COLO829 (cell line): Measurements from ENCODE around the gene DCST1.

Experiments
- DNase-seq: peaks from one replicate; pipeline ENCODE4 v3.0.0; 2012; ENCODE audit warnings: low spot score

The DCST1 gene

GRCh38 chr1:155032886-155033285 lies 738 bp upstream of the DCST1 start:
- DNase-seq, result no peak

GRCh38 chr1:155034318-155035208 lies 939 bp downstream of the DCST1 start:
- DNase-seq, result no peak

GRCh38 chr1:155035936-155036335 lies 2.3 kb downstream of the DCST1 start:
- DNase-seq, result no peak

DNA sequence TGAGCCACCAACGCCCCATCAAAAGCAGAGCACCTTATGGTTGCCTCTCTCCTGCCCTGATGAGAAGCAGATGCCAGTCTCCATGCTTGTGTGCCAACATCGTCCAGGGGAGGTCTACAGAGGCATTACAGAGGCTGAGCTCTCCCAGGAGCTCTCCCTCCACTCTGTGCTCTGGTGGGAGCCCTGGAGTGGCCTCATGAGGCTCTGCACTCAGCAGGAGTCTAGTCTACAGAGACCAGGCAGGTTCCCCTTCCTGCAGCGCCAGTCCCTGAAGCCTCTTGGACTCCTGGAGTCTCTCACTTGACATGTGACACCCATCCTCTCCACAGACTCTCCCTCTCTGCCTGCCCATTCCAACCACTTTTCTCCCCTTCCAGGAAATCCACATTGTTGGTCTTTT lies 3.4 kb downstream of the DCST1 start:
- no peak for DNase-seq

- DNase-seq, result no peak
Observed at GRCh38 chr1:155037851-155038441, 4.3 kb downstream of the DCST1 start.

- no peak for DNase-seq
Observed at GRCh38 chr1:155038602-155039307, 5.1 kb downstream of the DCST1 start.

- no peak for DNase-seq
Observed at GRCh38 chr1:155039308-155039669, 5.7 kb downstream of the DCST1 start.

DNA sequence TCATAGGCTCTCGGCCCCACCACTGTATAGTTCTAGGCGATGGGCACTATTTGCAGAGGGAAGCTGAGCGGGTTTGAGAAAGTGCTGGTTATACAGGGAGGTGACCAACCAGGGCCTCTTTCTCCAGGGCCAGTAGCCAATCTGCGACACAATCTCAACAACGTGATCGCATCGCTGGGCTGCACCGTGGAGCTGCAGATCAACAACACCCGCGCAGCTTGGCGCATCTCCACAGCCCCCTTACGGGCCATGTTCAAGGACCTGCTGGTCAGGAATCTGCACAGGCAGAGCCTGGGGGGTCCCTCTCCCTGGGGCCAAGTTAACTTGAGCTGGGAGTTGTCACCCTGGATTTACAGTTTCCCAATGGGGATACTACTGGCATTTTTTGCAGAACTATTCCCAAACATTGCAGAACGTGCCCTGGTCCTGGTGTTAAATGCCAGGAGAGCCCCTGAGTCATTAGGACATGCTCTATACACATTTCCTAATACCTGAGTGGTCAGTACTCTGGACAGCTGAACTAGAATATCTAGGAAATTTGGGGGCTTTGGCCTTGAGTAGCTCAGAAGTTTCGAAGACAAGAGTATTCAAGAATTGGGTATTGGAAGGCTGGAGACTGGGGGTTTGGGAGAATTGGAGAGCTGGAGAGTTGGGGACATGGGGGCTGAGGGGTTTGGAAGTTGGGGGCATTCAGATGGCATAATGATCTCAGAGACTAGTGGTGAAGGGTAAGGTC lies 6.9 kb downstream of the DCST1 start:
- DNase-seq, result no peak

DNA sequence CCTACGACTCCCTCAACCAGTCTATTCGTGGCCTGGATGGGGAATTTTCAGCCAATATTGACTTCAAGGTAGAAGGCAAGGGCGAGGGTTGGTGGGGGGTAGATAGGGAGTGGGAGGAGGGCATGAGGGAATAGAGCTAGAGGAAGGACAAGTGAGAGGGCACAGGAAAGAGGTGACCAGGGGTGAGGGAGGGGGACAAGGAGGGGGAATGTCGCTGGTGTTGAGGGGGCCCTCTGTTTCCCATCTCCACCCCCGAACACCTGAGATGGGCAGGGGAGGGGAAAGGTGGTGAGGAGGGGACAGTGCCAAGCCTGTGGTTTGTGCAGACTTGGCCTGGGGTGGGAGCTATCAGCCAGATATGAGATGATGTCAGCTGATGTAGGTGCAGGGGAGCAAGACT lies 9.2 kb downstream of the DCST1 start:
- DNase-seq, result no peak

DNA sequence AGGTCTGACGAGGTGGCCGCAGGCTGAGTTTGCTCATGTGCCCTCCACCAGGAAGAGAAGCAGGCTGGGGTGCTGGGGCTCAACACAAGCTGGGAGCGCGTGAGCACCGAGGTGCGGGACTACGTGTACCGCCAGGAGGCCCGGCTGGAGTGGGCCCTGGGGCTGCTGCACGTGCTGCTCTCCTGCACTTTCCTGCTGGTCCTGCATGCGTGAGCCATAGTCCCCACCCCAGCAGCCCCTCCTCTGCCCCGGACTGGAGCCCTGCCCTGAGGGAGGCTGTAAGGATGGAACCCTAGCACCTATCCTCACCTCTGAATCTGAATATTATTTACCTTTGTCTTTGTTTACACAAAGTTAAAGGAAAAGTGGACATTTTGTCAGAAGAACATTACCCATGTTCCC lies 9.7 kb downstream of the DCST1 start:
- no peak for DNase-seq

GRCh38 chr1:155043793-155044192 lies 10.2 kb downstream of the DCST1 start:
- no peak for DNase-seq

- DNase-seq, result no peak
Observed at GRCh38 chr1:155044365-155044764, 10.7 kb downstream of the DCST1 start.

DNA sequence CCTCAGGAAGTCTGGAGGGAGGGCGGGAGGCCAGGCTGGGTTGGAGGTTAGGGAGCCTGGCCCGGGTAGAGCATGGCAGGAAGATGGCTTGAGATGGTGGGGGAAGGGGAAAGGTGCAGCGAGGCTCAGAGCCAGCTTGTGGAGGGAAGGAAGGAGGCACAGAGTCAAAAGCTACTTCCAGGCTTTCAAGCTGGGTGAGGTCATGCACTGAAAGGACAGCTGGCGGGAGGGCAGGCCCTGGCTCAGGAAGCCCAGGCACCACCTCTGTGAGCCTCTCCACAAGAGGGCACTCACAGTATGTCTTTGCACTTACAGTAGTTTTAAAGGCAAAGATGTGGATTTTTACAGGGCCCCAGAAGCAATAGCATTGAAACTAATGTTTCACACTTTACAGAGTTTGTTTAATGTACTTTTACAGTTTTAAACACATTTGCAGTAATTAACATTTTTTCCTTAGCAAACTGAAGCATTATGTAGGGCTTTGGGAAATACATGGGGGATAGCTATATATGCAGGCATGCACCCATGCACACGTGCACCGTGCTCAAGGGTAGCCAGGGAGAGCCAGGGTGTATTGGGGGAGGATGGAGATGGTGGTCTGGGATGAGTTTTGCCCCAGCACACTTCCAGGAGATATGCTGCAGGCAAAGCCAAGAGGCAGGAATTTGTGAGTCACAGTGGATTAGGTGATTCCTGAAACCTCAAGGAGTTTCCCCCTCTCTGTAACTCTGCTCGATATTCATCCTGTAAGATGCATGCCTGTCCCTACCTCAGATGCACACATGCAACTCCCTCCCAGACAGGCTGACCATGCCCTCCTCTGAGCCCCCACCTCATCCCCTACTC lies 11.4 kb downstream of the DCST1 start:
- peak; percentile 85 for DNase-seq

DNA sequence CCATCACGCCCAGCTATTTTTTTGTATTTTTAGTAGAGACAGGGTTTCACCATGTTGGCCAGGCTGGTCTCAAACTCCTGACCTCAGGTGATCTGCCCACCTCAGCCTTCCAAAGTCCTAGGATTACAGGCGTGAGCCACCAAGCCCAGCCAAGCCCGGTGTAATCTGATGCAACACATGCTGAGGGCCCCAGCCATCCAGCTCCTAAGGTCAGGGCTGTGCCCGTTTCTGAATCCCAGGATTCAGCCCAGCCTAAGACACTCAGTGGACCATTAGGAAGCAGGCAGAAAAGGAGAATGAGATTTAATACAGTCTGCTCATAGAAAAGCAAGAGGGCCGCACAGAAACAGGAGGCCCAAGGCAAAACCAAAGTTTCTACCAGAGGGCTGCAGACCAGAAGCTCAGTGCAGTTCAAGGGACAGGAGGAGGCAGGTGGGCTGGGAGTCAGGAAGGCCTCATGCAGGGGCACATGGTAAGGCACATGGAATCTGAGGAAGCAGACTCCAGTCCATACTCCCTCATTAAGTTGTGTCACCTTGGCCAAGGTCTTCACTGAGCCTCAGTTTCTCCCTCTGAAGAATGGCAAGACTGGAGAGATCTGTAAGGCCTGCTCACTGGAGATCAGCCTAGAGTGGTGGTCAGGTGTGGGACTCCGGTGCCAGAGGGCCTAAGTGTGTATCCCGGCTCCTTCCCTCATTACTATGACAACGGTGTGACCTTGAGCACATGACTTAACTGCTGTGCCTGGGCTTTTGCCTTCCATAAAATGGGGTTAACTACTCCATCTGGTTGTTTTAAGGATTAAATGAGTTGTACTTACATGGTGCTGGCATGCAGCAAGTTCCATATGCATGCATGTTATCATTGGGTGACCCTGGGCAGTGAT lies 15.1 kb downstream of the DCST1 start:
- DNase-seq, result no peak

GRCh38 chr1:155049651-155050559 lies 16.3 kb downstream of the DCST1 start:
- peak; percentile 27 for DNase-seq

DNA sequence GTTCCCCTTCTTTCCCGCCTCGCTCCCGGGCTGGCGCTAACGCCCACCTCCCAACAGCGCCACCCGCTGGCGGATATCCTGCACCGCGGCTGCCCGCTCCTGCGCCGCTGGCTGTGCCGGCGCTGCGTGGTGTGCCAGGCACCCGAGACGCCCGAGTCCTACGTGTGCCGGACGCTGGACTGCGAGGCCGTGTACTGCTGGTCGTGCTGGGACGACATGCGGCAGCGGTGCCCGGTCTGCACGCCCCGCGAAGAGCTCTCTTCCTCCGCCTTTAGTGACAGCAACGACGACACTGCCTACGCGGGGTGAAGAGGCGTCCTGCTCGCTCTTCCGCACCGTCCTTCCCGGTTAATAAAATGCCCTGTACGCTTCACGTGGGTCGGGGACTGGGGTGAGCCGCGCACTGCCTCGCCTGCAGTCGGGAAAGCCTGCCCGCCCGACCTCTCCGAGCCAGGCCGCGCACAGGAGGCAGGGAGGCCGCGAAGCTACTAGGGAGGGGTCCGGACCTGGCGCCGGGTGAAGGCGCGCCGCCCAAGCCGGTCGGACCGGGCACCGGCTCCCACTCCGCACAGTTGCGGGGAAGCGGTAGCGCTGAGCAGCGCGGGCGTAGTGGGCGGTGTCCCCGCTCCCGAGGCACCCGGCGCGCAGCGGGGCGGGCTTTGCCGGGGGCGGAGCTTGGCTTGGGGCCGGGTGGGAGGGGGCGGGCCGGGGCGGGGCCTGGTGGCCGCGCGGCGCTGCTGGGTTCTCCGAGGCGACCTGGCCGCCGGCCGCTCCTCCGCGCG lies 17.1 kb downstream of the DCST1 start, which contains the start of gene ADAM15:
Gene ADAM15, plus strand, starts transcription at position 757 of the 782 bp plus-strand sequence. CDS start 71 bp downstream, outside the sequence.
- peak; percentile 97 for DNase-seq

- DNase-seq, result no peak
Observed at GRCh38 chr1:155051342-155051776, 17.7 kb downstream of the DCST1 start.

GRCh38 chr1:155051777-155052398 lies 18.3 kb downstream of the DCST1 start:
- peak; percentile 48 for DNase-seq
